GM18868 (cell line): ENCODE data around the gene SLC38A6.

Experiments used
- ATAC-seq: cut with Tn5 transposase; IDR thresholded peaks from one replicate; pipeline ENCODE4 v1.9.1; 2021; ENCODE audit warnings: mild to moderate bottlenecking, moderate library complexity; ENCODE audit not compliant: unreplicated experiment

SLC38A6 gene

DNA sequence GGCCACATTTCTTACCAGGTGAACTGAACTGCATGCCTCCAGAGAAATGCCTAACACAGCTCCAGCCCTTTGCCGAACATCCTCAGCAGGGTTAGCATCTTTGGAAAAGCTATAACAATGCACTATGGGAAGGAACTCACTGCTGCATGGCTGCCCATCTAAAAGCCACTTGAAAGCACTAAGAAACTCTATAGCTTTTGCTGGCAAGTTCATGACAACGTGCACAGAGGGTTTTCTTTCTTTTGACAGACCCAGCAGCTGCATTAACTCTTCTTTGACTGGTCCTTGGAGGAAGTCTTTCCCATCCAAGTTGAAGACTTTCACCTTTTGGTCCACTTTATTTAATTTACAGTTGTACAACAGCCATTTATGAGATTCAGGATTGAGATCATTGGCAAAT, 5.5 kb upstream of the SLC38A6 start:
- ATAC-seq = no peak

DNA sequence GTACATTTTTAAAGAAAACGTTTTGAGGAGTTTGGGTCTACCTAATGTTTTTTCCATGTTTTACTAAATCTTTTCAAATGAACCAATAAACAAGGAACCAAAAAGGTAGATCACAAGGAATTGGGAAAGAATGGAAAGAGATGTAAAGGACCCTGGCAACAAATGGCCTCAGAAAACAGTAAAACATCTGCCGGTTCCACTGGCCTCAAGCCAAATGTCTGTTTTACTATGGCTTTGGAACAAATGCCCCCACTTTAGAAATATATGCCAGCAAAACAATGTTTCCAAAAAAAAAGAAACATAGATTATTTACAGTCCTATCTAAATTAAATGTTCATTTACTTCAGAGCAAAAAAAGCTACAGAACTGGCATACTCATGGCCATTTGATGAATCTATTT, 3.2 kb upstream of the SLC38A6 start:
- no peak for ATAC-seq

DNA sequence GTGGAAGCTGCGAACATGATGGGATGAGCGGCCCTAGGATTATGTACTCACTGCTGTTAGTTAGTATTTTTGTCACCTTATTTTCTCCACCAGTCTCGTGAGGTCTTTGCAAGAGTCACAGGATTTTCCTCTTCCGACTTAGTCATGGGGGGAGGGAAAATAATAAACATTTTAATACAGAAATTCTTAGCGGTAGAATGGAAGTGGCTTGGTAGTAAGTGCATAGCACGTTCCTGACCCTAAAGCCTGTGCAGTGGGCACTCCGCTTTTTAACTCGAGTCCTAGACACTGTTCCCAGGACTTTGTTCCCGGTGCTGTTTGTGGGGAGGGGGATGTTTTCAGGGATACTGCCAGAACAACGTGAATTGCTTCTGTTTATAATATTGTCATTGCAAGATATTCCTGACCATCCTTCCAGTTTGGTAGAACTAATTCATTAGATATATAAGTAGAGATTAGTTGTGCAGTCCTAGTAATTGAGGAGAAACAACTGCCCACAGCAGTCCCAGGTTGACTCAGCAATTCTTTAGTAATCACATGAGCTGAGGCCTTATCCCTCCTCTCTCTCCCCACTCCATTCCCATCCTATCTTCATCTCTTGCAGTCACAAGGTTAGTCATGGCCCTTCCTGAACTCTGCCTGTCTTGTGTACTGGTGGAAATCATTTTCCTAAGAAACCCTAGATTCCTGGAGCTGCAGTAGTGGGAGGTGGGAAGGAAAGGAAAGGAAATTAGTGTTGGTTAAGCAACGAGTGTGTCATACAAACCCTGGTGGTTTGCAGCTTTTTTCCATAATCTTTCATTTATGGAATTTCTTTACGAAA, 799 bp downstream of the SLC38A6 start:
- no peak for ATAC-seq

DNA sequence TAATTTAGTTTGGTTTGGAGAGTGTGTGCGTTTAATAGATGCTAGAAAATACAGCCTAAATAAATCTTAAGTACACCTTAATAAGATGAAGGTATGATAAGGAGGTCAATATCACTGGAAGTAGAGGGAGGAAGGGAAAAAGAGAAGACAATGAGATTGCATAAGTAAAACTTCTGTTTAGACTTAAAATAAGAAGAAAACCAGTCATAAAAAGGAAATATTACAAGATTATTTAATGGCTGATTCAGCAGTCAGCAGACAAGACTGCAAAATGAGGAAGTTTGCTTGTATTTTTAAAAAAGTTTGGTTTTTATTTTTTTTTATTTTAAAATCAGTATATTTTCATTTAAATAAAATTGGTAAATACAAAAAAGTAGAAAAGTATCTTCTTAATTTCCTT, 3.2 kb downstream of the SLC38A6 start:
- ATAC-seq = no peak

DNA sequence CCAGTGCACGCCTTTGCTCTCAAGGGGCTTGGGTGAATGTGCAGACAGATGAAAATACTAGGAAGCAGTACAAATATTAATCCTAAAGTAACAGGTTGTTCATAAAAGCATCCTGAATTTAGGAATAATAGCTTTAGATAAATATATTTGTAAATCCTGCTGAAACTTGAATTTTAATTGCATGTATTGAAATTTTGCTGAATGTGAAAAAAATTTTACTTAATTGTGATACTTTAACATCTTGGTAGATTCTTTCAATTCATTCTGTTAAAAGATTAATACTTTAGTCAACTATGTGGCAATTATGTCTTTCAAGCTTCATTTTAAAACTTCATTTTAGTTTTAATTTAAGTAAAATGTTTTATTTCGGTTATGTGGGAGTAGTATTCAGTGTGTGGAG, 5.5 kb downstream of the SLC38A6 start:
- no peak for ATAC-seq

DNA sequence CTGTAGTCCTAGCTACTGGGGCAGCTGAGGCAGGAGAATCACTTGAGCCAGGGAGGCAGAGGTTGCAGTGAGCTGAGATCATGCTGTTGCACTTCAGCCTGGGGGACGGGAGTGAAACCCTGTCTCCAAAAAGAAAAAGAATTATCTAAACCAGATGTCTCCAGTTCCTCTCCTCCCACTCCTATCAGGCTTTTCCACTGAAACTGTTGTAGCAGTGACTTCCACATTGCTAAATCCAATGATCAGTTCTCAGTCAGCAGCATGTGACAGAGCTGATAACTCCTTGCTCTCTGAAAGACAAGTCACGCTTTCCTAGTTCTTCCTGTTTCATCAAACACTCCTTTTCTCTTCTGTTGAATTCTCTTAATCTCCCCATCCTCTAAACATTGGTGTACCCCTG, 8.6 kb downstream of the SLC38A6 start:
- ATAC-seq = no peak

DNA sequence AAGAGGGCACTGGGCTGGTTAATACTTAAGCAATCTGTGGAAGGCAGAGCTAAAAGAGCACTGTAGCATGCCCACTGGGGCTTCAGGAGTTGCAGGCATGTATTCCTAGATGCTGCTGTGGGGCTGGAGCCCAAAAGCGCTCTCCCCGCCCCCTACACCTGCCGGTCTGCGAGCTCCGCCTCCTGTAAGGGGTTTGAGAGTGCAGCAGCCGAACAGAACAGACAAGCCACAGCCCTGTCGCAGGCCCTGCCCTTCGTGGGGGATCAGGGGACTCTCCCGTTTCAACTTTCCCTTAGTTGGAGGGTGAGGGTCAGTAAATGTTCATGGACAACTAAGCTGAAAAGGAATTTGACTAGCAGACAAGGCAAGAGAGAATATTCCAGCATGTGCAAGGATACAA, 17.6 kb downstream of the SLC38A6 start:
- ATAC-seq = no peak

DNA sequence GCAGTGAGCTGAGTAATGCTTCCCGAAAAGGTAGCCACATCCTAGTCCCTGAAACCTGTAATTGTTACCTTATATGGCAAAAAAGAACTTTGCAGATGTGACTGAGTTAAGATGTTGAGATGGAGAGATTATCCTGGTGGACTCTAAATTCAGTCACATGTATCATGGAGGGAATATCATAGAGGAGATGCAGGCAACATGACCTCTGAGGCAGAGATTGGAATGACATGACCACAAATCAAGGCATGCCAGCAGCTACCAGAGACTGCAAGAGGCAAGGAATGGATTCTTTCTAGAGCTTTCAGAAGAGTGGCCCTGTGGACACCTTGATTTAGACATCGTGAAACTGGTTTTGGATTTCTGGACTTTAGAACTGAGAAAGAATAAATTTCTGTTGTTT, 18.5 kb downstream of the SLC38A6 start:
- ATAC-seq = no peak

DNA sequence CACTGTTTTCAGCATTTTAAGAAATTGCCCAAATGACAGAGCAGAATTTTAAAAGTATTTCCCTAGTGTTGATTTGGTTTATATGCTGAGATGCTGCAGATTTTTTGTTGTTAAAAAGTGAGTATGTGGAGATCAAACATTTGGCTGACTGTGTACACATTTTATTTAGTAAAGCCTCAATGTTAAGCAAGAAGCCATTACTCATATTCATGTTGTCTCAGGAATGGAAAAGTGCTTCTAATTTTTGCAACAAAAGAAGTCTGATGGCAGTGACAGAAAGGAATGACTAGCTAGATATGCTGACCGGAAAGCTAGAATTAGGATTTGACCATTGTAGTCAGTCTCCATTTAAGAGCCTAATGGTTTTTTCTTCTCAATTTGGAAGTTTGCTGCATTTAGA, 22.5 kb downstream of the SLC38A6 start:
- ATAC-seq = no peak

DNA sequence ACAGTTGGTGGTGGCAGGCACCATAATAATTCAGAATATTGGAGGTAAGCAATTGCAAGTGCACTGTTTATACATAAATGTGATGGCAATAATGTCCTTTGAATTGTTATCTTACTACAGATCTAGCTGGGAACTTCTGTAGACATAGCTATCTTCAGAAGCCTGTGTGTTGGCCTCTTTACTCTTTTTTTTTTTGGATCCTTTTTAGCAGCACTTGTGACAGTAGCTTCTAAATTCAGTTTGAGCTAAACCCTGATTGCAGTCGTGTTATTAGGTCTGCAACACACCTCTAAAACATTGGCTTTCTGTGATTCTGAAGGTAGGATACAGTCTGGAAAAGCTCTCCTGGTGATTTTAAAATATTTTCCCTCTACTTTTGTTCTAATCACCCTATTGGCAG, 38.5 kb downstream of the SLC38A6 start:
- no peak for ATAC-seq

DNA sequence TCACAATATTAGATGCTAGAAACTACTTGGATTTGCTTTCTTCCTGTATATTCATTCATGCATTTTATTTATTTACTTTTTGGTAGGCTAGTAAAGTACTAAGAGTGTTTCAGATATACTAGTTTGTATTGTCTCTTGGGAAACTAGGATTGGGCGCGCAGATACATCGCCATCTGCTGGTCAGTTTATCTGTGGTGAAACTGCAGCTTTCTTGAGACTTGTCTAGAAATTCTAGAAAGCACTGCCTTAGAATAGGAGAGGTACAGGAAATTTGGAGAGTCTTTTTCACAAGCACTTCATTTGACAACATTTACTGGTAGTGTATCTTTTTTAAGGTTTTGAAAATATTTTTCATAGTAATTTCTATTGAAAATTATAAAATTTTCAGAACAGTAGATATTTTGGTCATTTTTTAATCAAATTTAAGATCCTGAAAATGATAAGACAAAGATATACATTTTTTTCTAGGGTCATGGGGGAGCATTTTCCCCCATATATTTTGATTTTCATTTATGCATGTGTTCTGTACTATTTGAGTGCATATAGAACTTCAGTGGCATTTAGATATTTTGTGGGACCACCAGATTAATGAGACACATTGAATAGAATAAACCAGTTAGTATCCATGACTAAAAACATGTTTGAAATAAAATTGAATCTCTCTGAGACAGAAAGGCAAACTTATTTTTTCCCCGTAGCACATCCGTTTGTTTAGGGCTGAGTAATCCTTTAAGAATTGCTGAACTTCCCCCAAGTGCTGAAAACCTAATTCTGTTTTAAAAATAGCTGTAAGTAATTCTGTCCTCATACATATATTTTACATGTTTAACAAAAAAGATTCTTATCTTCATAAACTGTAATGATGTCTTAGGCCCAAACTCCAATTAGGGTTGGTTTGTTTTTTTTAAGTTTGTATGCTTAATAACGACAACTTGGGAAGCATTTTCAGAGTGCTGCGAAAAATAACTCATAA, 44.5 kb downstream of the SLC38A6 start:
- ATAC-seq = peak; percentile 66

DNA sequence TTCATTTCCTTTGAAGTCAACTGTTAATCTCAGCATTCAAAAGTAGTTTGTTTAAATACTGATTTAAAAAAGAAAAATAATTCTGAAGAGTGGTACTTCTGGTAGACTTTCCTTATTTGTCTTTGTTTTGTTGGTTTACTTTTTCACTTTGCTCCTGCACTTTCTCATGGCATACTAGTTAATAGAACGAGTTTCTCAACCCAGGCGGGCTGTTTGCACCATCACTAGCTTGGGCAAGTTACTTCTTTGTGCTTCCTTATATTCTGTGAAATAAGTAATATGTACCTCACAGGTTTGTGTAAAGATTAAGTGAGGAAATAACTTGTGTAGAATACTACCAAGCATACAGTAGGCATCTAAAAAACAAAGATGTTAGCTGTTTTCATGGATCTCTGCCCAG, 45.5 kb downstream of the SLC38A6 start:
- ATAC-seq = no peak

DNA sequence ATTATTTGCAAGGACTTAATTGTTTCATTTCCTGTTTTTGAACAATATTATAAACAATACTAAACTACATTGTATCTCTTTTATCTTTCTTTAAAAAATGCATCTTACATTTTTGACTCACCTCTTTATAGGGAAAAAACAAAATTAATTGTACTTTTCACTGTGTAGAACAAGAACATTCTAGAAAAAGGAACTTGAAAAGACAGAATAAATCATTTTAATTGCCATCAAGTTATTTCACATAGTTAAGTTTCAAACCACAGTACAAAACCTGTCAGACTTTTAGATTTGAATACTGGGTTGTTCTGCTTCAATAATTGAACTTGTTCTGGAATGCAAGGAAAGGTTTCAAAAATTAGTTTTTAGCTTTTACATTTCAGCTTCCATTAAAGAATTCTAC, 50.0 kb downstream of the SLC38A6 start:
- no peak for ATAC-seq

DNA sequence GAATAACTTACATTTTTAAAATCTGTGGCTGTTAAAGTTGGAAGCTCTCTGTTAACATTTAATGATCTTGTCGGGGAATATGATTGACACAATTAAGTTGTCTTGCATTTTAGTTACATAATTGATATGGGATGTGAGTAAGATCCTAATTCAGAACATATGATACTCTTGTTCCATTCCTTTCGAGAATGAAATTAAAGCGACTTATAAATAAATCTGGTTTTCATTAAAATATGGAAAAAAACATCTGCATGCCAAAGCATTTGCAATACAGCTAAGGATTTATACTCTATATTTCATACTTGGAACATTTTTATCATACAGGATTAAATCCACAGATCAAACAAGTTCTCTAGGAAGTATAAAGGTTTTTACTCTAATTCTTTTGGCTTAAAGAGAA, 52.0 kb downstream of the SLC38A6 start:
- no peak for ATAC-seq

DNA sequence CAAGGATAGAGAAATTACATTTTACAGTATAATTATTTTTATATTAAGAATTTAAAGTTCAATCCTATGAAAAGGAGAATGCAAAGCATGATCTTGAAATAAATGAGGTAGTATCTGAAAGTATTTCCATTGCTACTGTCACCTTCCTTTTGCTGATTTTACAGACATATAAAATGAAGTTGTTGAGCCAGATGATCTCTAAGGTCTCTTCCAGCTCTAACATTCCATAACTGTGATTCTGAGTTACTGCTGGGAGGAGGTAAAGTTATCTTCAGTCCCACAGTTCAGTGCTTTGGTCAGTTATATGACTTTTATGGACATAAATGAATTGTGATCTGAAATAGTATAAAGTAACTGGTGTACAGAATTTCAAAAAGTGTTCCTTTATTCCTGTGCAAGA, 52.8 kb downstream of the SLC38A6 start:
- ATAC-seq = no peak

DNA sequence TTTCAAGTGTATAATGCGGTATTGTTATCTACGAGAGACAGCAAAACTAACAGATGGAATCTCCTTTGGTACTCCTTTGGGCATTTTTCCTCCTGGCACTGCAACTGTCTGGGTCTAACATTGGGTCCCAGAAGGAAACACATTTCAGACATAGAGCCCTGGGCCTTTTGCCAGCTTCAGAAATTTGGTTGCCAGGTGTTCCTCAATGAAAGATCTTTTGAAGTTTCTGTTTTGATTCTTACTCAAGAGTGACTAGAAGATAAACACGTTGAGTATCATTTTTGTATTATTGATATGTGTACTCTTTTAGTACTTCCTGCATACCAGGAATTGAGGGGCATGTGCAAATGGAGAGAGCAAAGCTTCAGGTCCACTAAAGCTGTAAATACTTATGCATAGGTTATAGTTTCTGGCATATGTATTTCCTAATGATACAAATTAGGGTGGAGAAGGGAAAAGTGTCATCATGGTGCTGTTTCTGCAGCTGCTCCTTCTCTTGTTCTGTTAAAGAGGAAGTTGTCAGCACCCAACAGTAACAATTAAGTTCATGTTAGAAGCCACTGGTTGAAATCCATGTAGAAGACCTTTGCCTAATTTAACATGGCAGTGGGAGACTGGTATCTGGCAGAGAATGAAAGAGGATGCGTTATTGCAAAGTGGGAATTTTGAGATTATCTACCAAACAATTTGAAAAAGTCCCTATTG, 53.5 kb downstream of the SLC38A6 start:
- peak; percentile 87 for ATAC-seq

DNA sequence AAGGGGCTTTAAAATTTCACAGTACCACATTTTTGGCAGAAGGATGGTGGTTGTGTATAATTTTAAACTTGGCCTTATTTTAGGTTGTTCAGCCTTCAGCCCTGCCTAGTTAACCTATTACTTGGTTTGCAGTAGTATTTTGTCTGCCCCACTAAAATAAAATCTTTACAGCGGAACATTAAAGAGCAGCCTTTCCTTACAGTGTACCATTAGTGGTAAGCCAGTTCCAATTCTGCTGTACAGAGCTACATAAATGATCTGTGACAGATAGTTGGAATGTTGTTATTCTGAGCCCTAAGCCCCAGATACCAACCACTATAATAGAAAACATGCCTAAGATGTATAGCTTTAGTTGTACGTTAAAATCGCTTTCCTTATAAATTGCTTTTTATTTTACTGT, 56.2 kb downstream of the SLC38A6 start:
- ATAC-seq = no peak

DNA sequence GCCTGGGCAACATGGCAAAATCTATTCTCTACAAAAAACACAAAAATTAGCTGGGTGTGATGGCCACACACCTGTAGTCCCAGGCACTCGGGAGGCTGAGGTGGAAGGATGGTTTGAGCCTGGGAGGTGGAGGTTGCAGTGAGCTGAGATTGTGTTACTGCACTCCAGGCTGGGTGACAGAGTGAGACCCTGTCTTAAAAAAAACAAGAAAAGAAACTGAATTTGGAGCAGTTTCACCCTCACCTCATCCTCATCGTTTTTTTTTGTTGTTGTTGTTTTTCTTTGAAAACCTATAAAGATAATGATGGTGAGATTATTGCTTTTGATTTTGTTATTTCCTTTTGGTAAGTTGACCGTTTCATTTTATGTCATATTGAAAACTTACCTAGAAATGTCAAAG, 60.7 kb downstream of the SLC38A6 start:
- ATAC-seq = no peak

DNA sequence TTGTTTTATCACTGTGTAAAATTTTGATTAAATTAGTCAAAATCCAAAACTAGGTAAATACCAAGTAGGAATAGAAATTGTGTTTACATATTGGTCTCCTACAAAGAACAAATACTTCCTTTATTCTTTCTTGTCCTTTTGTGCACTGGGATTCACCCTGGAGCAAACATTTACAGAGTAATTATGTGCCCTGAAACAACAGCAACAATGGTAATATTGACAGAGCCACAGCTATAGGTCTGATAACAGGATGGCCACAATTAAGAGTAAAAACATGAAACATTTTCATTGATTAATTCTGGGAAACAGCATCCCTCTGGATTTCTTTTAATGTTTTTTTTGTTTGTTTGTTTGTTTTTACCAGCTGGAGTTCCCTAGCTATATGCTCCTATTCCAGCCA, 61.2 kb downstream of the SLC38A6 start:
- ATAC-seq = no peak

DNA sequence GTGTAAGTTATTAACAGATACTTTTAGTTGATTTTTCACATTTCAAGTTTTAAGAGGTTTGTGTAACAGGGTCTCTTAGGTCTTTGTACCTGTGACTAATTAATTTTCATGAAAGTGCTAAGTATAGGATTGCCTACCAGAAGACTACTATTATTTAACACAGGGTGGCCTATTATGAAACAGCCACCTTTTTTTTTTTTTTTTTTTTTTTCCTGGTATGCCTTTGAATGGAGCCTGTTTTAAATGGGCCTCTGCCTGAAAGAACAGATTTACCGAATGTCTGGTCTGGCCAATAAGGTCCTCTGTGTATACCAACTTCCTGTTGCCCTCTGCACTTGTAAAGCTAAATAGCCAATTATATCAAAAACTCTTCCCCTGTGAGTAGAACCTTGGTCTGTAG, 62.5 kb downstream of the SLC38A6 start:
- ATAC-seq = no peak

DNA sequence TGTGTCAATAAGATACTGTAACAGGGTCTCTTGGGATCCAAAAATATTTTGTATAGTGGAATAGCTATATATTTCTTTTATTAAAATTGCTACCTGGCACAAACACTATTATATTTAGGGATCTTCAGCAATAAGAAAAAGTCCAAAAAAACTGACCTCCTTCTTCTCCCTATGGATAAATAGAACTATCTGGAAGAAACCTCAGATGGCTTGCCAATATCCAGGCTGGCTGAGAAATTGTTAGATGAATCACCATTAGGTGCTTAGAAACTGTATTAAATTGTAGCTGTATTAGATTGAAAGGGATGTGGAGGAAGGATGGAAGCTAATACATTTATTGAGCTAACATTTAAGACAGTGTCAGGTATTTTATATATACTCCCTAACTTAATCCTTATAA, 66.0 kb downstream of the SLC38A6 start:
- ATAC-seq = no peak
